Colonic mucosa (tissue), 4 donors: ENCODE measurements around the gene DNAL4. TPM values are rescaled to one million over a fixed set of nuclear protein-coding genes. Genes with fewer than 3 reads are reported as not detected.
A peak's percentile ranks its signal among the peaks of the same experiment; 100 is the strongest.

ENCODE experiments used
- DNase-seq: peaks from one replicate; pipeline ENCODE4 v3.0.0-alpha.2; 2020
- H3K27ac ChIP-seq: fragments of 200-600 bp; one replicate; pipeline ENCODE4 v1.8.0; 2021
- H3K27me3 ChIP-seq: fragments of 200-600 bp; one replicate; pipeline ENCODE4 v1.8.0; 2021
- H3K36me3 ChIP-seq: fragments of 200-600 bp; one replicate; pipeline ENCODE4 v1.8.0; 2021
- H3K4me1 ChIP-seq: fragments of 200-600 bp; one replicate; pipeline ENCODE4 v1.8.0; 2021; ENCODE audit warnings: mild to moderate bottlenecking
- H3K4me3 ChIP-seq: fragments of 200-600 bp; one replicate; pipeline ENCODE4 v1.8.0; 2021
- H3K9ac ChIP-seq, 2 donors: one replicate each; pipeline ENCODE4 v1.7.0; 2013; ENCODE audit warnings: control low read depth in 2 of 2, low read depth in 2 of 2, low read length in 2 of 2
- H3K9me3 ChIP-seq: fragments of 200-600 bp; one replicate; pipeline ENCODE4 v1.8.0; 2021
- CTCF ChIP-seq: fragments of 200-600 bp; IDR thresholded peaks from one replicate; pipeline ENCODE4 v1.8.0; 2022; ENCODE audit warnings: antibody characterized with exemption, mild to moderate bottlenecking
- intact Hi-C: fragments of 100-400 bp; cut with DNase I; formaldehyde crosslinking; loops from one replicate; pipeline ENCODE4 v1.14.1; 2022
- total RNA-seq, 2 donors: library from RNA; stranded (reverse); fragmentation: NEBNext Ultra II Directional in 1 of 2; extraction: Animal tissue kit (Norgen Biotek cat#: 25700) in 1 of 2; gene quantifications; one replicate each; pipeline ENCODE4 v1.2.1, GENCODE V29; 2021
- donor health status: healthy.
- donor health status: DM: no; HTN: no; CAD: no.
- donor health status: DM: no; HTN: no; CAD: no.

Gene DNAL4
- total RNA-seq, 2 donors from 2014 or later, result 15.8 to 17.8 TPM

GRCh38 chr22:38792833-38793232 lies 1.1 kb downstream of the DNAL4 start:
- H3K9me3 ChIP-seq, result no peaks in the 10 kb centered on the region
- no peak for TF ChIP-seq CTCF
- H3K4me3 ChIP-seq, result peak overlapping the region; percentile 87
- peak overlapping the region; percentile 60 to 73 for H3K9ac ChIP-seq
- intact Hi-C loops, result no loop called here
- H3K27me3 ChIP-seq, result no peaks in the 10 kb centered on the region
- H3K4me1 ChIP-seq, result peaks cover 5% of the 10 kb centered on the region
- no peak for DNase-seq
- no peaks in the 10 kb centered on the region for H3K36me3 ChIP-seq
- H3K27ac ChIP-seq, result no peak overlapping the region

- Histone ChIP-seq H3K9me3 (no peaks in the 10 kb centered on the region), H3K27ac (no peak overlapping the region), H3K4me3 (no peak overlapping the region), H3K36me3 (no peaks in the 10 kb centered on the region), H3K9ac (no peak overlapping the region), H3K4me1 (peaks cover 5% of the 10 kb centered on the region), H3K27me3 (no peaks in the 10 kb centered on the region)
- TF ChIP-seq CTCF, result no peak
- intact Hi-C loops, result no loop called here
- DNase-seq, result no peak
Measured at GRCh38 chr22:38789606-38790005, 4.3 kb downstream of the DNAL4 start.

GRCh38 chr22:38788846-38789245 lies 5.1 kb downstream of the DNAL4 start:
- TF ChIP-seq CTCF, result no peak
- intact Hi-C loops, result no loop called here
- no peaks in the 10 kb centered on the region for H3K36me3 ChIP-seq
- H3K4me1 ChIP-seq, result peaks cover 5% of the 10 kb centered on the region
- H3K9ac ChIP-seq, result peak overlapping the region in 1 of 2 donors; percentile 21
- H3K9me3 ChIP-seq, result no peaks in the 10 kb centered on the region
- H3K27me3 ChIP-seq, result no peaks in the 10 kb centered on the region
- DNase-seq, result no peak
- peak overlapping the region; percentile 10 for H3K27ac ChIP-seq
- no peak overlapping the region for H3K4me3 ChIP-seq

GRCh38 chr22:38788021-38788816 lies 5.7 kb downstream of the DNAL4 start:
- intact Hi-C loops, result no loop called here

GRCh38 chr22:38786631-38787030 lies 7.3 kb downstream of the DNAL4 start:
- Histone ChIP-seq H3K4me1 (no peaks in the 10 kb centered on the region), H3K36me3 (no peaks in the 10 kb centered on the region), H3K4me3 (no peak overlapping the region), H3K9me3 (no peaks in the 10 kb centered on the region), H3K27me3 (no peaks in the 10 kb centered on the region), H3K9ac (no peak overlapping the region), H3K27ac (no peak overlapping the region)
- DNase-seq, result no peak
- no peak for TF ChIP-seq CTCF
- intact Hi-C loops, result no loop called here

More at GRCh38 chr22:38788021-38788816, 5.7 kb downstream of the DNAL4 start:
- no peaks in the 10 kb centered on the region for H3K9me3 ChIP-seq
- TF ChIP-seq CTCF, result no peak
- peak overlapping the region; percentile 10 for H3K27ac ChIP-seq
- H3K4me1 ChIP-seq, result peaks cover 5% of the 10 kb centered on the region
- H3K9ac ChIP-seq, result peak overlapping the region in 1 of 2 donors; percentile 21
- no peak overlapping the region for H3K4me3 ChIP-seq
- no peaks in the 10 kb centered on the region for H3K36me3 ChIP-seq
- DNase-seq, result peak; percentile 26
- H3K27me3 ChIP-seq, result no peaks in the 10 kb centered on the region
